H1 (cell line): ENCODE data around the gene ITGB1BP1. TPM values are rescaled to one million over a fixed set of nuclear protein-coding genes. Genes with fewer than 3 reads are reported as not detected.

Source experiments
- ASH2L ChIP-seq: fragments of 200-600, 300-600 bp; sonication (generic); IDR thresholded peaks from one replicate; pipeline ENCODE4 v1.7.1; 2017; ENCODE audit warnings: low read length
- polyA plus RNA-seq, 7 experiments: library from polyadenylated mRNA; depleted of rRNA in 3 of 7; stranded (reverse) in 5 of 7; unstranded in 2 of 7; fragments of >200 nt in 5 of 7; fragments of 200-250 nt in 2 of 7; gene quantifications; 1 replicate in 5 of 7; 2 replicates in 1 of 7; 4 replicates in 1 of 7; pipeline versions ENCODE4 v1.2.1 to v1.2.3, GENCODE V29; 2011 to 2013; ENCODE audit warnings: missing spikeins in 2 of 7, mixed read lengths in 2 of 7
- total RNA-seq: library from RNA; stranded (reverse); fragmentation: NEBNext Ultra II Directional; extraction: Animal tissue kit (Norgen Biotek cat#: 25700); gene quantifications from 2 replicates; pipeline ENCODE4 v1.2.1, GENCODE V29; 2021
- TF ChIP-seq, protein P1 (sequence below): fragments of 300-600 bp; sonication (generic); IDR thresholded peaks from 2 replicates; pipeline ENCODE4 v1.7.1; 2012; ENCODE audit warnings: low read length, moderate library complexity, mild to moderate bottlenecking, inconsistent platforms; ENCODE audit not compliant: insufficient replicate concordance

The ITGB1BP1 gene
- total and polyA plus RNA-seq, 2 of the 8 experiments (the other 6 are each of a cell fraction or from before 2014, with no cell fraction given) = 16.1 to 45.4 TPM

GRCh38 chr2:9365498-9366019, 57.8 kb downstream of the ITGB1BP1 start (continued):
- TF ChIP-seq, protein P1, sequence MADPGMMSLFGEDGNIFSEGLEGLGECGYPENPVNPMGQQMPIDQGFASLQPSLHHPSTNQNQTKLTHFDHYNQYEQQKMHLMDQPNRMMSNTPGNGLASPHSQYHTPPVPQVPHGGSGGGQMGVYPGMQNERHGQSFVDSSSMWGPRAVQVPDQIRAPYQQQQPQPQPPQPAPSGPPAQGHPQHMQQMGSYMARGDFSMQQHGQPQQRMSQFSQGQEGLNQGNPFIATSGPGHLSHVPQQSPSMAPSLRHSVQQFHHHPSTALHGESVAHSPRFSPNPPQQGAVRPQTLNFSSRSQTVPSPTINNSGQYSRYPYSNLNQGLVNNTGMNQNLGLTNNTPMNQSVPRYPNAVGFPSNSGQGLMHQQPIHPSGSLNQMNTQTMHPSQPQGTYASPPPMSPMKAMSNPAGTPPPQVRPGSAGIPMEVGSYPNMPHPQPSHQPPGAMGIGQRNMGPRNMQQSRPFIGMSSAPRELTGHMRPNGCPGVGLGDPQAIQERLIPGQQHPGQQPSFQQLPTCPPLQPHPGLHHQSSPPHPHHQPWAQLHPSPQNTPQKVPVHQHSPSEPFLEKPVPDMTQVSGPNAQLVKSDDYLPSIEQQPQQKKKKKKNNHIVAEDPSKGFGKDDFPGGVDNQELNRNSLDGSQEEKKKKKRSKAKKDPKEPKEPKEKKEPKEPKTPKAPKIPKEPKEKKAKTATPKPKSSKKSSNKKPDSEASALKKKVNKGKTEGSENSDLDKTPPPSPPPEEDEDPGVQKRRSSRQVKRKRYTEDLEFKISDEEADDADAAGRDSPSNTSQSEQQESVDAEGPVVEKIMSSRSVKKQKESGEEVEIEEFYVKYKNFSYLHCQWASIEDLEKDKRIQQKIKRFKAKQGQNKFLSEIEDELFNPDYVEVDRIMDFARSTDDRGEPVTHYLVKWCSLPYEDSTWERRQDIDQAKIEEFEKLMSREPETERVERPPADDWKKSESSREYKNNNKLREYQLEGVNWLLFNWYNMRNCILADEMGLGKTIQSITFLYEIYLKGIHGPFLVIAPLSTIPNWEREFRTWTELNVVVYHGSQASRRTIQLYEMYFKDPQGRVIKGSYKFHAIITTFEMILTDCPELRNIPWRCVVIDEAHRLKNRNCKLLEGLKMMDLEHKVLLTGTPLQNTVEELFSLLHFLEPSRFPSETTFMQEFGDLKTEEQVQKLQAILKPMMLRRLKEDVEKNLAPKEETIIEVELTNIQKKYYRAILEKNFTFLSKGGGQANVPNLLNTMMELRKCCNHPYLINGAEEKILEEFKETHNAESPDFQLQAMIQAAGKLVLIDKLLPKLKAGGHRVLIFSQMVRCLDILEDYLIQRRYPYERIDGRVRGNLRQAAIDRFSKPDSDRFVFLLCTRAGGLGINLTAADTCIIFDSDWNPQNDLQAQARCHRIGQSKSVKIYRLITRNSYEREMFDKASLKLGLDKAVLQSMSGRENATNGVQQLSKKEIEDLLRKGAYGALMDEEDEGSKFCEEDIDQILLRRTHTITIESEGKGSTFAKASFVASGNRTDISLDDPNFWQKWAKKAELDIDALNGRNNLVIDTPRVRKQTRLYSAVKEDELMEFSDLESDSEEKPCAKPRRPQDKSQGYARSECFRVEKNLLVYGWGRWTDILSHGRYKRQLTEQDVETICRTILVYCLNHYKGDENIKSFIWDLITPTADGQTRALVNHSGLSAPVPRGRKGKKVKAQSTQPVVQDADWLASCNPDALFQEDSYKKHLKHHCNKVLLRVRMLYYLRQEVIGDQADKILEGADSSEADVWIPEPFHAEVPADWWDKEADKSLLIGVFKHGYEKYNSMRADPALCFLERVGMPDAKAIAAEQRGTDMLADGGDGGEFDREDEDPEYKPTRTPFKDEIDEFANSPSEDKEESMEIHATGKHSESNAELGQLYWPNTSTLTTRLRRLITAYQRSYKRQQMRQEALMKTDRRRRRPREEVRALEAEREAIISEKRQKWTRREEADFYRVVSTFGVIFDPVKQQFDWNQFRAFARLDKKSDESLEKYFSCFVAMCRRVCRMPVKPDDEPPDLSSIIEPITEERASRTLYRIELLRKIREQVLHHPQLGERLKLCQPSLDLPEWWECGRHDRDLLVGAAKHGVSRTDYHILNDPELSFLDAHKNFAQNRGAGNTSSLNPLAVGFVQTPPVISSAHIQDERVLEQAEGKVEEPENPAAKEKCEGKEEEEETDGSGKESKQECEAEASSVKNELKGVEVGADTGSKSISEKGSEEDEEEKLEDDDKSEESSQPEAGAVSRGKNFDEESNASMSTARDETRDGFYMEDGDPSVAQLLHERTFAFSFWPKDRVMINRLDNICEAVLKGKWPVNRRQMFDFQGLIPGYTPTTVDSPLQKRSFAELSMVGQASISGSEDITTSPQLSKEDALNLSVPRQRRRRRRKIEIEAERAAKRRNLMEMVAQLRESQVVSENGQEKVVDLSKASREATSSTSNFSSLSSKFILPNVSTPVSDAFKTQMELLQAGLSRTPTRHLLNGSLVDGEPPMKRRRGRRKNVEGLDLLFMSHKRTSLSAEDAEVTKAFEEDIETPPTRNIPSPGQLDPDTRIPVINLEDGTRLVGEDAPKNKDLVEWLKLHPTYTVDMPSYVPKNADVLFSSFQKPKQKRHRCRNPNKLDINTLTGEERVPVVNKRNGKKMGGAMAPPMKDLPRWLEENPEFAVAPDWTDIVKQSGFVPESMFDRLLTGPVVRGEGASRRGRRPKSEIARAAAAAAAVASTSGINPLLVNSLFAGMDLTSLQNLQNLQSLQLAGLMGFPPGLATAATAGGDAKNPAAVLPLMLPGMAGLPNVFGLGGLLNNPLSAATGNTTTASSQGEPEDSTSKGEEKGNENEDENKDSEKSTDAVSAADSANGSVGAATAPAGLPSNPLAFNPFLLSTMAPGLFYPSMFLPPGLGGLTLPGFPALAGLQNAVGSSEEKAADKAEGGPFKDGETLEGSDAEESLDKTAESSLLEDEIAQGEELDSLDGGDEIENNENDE = no peak
- no peak for TF ChIP-seq ASH2L
